Stimulated activated CD4-positive, alpha-beta T cell treated with anti-CD3 and anti-CD28 coated beads, TNF-alpha, amount 100 ng/mL, for 48 hours (primary cell): ENCODE results near the gene POLG2.

Source experiments
- DNase-seq, 3 donors: peaks; one replicate each; pipeline ENCODE4 v3.0.0-alpha.2; 2020; ENCODE audit warnings: low read depth in 3 of 3

The POLG2 gene

DNA sequence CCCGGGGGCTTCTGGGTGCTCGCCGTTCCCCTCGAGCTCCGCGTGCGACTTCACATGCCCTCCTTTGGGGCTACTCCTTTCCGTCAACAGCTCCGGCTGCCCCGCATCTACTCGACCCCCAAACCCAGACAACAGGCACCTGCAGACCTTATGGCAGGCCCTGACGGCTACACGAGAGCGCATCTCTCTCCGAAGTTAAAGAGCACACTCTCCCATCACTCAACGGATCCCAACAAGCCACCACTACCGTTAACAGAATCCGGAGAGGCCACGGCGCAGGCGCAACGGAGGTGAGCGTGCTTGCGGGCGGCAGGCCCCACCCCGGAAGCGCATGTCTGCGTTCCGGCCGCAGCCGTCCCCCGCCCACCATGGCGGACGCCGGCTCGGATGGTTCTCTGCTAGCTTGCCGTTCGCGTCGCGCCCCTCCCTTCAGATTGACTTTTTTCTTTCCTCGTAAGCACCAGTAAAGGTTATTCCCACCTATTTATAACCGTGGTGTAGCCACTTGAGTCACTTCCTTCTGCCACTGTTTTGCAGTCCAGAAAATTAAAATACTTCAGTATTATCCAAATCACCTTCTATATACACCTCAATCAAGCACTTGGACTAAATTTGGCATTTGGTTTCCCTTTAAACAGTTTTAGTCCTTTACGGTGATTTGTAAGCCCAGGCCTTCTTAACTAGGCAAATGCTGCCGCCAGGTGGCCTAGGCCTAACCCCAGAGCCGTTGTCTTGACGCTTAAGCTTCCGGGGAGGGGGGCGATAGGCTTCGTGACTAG, at the start of gene POLG2:
Gene POLG2, minus strand, starts transcription at position 269 of the 779 bp plus-strand sequence. Its CDS starts 86 bp downstream, at position 183.
- peak; percentile 92 to 93 (median 92) for DNase-seq

DNA sequence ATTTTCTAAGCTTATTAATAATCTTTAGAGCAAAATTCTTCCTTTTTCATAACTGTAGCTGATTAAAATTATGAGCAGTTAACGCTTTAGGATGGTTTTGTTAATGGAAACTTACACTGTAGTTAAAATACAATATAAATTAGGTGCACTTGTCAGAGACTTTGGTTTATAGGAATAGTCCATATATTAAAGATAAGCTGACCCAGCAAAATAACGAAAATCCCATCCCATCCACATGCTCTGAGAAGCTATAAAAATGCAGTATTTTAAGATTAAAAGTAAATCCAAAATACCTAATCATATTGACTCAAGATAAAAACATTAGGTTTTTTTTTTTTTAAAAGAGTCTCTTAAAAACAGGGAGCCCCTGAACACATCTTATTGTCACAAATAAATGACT, 47.9 kb upstream of the POLG2 start:
- no peak for DNase-seq

DNA sequence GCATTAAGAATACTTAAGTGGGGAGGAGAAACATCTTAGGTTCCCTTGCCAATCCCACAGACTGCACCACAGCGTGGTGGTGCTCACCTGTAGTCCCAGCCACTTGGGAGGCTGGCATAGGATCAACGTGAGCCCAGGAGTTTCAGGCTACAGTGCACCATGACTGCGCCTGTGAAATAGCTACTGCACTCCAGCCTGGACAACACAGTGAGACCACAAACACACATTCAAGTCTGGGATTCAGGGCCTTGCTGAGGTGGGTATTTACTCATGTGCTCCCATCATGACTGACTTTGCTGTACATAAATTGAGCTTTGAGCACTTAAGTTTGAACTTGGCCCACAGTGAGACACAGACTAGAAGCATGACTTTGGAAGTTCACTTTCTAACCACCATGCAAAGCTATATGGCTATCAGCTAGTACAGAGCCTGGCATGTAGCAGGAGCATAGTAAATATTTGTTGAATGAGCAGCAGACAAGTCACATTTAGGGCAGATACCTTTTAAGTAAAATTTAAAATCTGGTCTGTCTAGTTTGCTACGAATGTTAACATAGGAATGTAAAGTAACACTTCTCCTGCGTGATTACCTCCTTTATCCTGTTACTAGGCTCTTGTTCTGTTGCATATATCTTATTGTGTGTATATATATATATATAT, 43.4 kb upstream of the POLG2 start:
- no peak for DNase-seq

DNA sequence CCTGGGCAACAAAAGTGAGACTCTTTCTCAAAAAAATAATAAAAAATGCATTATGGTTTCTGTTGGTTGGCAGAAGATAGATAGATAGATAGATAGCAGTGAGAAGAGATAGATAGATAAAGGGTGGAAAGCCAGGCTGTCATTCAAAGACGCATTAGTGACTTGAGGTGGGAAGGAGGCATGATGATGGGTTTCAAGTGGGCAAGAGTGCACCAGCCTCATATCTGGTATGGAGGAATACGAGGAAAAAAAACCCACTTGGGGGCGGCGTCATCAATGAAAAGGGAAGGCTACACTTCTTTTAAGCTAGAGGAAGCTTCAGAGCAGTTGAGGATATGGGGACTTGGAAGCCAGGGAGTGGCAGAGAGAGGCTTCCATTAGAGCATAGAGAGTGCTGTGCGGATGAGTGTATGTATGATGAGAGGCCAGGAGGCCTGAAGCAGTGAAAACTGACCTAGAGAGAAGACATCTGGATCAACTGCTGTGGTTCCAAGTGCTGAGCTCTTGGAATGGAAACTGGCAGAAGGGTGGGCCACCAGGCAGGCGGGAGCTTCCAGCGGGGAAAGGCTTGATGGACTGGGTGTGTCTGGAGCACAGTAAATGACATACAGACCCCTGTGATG, 41.8 kb upstream of the POLG2 start:
- DNase-seq, result no peak

GRCh38 chr17:64537488-64537887, 40.6 kb upstream of the POLG2 start:
- DNase-seq, result no peak

GRCh38 chr17:64536913-64537312, 40.1 kb upstream of the POLG2 start:
- DNase-seq, result no peak

DNA sequence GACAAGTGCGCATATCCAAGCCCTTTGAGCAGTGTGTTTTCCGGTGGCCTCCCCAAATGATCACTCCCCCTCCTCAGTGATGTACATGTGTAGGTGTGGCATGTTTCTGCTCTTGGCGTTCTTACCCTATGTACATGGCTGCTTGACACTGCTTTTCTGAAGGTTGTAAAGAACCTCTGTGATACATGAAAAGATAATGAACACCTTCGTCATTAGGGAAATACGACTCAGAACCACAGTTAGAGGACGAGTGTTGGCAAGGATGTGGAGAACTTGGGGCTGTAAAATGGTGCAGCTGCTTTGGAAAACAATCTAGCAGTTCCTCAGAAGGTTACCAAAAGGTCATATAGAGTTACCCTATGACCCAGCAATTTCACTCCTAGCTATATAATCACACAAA, 38.5 kb upstream of the POLG2 start:
- no peak for DNase-seq

DNA sequence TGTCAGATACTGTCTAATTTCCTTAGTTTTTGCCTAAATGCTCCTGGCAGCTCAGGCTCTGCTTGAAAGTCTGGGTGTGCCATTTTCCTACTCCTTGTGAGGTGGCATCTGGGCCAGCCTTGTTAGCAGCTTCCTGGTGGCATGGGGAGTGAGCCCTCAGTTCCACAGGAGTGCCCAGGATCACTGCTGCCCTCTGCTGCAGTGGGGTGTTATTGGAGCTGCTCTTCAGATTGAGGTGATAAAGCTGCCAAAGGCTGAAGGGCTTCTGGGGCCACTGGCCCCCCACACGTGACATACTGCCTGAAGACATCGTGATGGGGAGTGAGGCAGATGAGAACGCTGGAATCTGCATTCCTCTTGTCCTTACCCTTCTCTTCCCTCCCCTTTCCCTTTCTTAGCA, 37.3 kb upstream of the POLG2 start:
- no peak for DNase-seq

DNA sequence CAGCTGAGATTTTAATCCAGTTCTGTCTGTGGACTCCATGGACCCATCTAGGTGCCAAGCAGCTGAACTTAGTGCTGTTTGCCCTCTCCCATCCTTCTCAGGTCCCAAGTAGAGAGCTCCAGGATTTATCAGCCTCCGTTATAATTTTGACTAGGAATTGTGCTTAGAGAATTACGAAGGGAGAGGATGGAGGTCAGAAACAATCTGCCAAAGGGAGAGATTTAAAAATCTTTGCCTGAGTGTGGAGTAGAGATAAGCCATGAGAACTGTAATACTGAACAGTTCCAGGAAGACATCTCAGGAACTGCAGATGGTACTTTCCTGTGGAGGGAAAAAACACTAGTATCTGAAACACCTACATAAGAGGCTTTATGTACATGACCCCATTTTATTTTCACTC, 36.9 kb upstream of the POLG2 start:
- DNase-seq, result no peak

GRCh38 chr17:64532409-64532808, 35.6 kb upstream of the POLG2 start:
- DNase-seq, result no peak

GRCh38 chr17:64531955-64532371, 35.1 kb upstream of the POLG2 start:
- DNase-seq, result no peak

DNA sequence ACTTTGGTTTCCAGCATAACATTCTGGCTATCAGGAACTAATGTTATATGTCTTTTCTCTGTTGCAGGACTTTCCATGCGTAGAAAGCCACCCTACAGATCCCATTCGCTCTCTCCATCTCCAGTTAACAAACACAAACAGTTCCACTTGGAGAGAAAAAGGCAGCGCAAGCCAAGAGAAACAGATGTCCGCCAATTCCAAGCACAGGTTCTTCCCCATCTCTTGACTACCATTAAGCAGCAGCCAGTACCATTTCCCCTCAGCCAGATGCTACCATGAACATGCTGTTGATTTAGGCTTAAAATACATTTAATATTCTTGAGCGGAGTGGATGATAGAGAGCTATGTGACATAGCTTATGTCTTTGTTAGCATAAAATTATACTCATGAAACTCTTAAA, 32.4 kb upstream of the POLG2 start:
- no peak for DNase-seq

DNA sequence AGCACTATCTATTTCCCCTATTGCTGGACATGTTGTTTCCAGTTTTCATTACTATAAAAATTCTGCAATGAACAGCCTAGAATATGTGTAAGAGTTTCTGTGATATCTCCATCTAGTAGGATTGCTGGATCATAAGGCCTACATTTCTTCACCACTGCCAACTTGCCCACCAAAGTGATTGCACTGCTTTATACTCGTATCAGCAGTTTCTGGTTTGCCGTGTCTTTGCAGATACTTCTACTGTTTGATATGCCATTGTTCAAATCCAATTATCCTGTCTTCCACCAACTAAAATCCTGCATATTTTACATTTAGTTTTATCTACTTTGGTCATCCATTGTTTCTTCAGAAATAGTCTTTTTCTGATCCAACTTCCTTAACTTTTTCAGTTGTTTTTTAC, 31.1 kb upstream of the POLG2 start:
- DNase-seq, result no peak

- DNase-seq, result no peak
Measured at GRCh38 chr17:64520359-64520758, 23.5 kb upstream of the POLG2 start.

- no peak for DNase-seq
Measured at GRCh38 chr17:64519601-64520000, 22.7 kb upstream of the POLG2 start.

- DNase-seq, result no peak
Measured at GRCh38 chr17:64515829-64516228, 19.0 kb upstream of the POLG2 start.

DNA sequence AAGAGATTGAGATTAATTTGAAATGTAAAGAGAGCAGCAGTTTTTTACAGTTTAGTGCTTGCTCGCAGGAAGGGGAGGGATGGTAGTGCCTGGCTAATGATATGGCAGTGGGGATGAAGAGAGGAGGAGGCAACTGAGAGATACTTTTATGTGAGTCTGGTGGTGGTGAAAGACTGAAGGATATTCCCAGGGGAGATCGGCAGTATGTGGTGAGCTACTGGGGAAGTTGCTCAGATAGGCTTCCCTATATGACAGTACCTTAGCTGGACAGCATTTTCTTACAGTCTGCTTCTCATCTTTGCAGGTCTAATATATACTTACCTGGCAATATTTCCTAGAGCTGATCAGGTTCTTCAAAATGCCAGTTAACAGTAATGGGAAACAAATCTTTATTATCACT, 18.6 kb upstream of the POLG2 start:
- no peak for DNase-seq

GRCh38 chr17:64509179-64509578, 12.3 kb upstream of the POLG2 start:
- DNase-seq, result no peak

DNA sequence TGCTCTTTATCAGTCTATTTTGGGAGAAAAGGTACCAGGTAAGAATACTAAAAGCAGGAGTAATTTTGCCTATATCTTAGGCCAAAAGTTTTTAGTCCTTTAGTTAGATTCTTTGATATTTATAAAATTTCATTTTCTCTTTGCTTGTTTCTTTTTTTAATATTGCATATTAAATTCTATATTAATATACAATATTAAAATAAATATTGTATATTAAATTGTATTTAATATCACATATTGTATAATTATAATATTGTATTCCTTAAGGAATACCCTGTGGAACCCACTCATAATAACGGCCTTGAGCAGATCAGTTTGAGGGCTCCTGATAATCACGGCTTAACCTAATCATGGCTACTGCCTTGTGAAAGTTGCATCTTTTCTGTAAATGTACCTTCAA, 11.8 kb upstream of the POLG2 start:
- no peak for DNase-seq

DNA sequence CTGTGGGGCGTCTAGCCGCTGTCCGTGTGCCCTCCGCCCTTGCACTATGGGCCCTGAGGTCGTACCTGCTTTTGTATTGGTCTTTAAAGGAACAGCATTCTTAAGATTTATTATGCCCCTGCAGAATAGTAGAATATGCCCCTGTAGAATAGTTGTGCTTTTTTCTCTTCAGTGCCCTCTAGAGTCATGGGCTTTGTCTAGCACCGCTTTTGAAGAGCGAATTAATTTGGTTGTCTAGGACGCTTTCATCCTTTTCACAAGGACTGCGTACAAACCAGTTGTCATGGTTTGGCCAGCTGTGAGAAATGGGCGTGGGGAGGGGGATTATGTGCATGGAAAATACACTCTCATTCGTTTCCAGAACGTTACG, 10.5 kb upstream of the POLG2 start:
- DNase-seq, result peak in 1 of 3 donors; percentile 12

- DNase-seq, result peak; percentile 92 to 94 (median 93)
Measured at GRCh38 chr17:64506576-64507412, 9.9 kb upstream of the POLG2 start, which contains the start of gene CEP95. TSS of gene CEP95 (plus strand) at chr17:64506977. CDS start at chr17:64507098, 121 bp downstream.

DNA sequence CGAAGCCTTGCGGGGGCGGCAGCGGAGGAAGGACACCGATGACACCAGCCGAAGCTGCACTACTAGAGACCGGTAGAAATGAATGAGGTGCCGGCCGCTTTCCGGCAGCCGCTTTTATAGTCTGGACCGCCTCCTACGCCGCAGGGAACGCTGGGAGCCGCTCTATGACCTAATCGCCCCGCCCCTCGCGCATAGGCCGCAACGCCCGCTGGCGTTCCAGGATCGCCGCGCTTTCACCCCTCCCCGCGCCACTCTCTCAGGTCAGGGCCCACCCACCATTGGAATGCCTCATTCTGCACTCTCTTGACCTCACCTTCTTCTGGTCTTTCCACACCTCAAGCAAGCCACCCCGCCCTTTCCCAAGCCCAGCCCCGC, 9.3 kb upstream of the POLG2 start, which contains the start of gene DDX5:
Gene DDX5, minus strand, starts transcription at position 89 of the 375 bp plus-strand sequence. CDS start 170 bp downstream, outside the sequence.
- DNase-seq, result peak; percentile 94 to 98 (median 96)
